NCI-H2107 (cell line): ENCODE measurements around the gene ZCRB1.

Source experiments
- DNase-seq: peaks from one replicate; lab custom pipeline; 2025; lab: John Stamatoyannopoulos, UW

Gene ZCRB1

GRCh38 chr12:42278128-42278510 is 47.8 kb downstream of the ZCRB1 start:
- no peak for DNase-seq

- DNase-seq = no peak
Observed at GRCh38 chr12:42277396-42278127, 48.3 kb downstream of the ZCRB1 start.

GRCh38 chr12:42275499-42275898 is 50.4 kb downstream of the ZCRB1 start:
- DNase-seq = no peak

GRCh38 chr12:42273706-42274105 is 52.2 kb downstream of the ZCRB1 start:
- DNase-seq = no peak

- DNase-seq = no peak
Observed at GRCh38 chr12:42270596-42270995, 55.3 kb downstream of the ZCRB1 start.

GRCh38 chr12:42267413-42268190 is 58.3 kb downstream of the ZCRB1 start:
- DNase-seq = no peak

- DNase-seq = no peak
Observed at GRCh38 chr12:42266579-42267230, 59.2 kb downstream of the ZCRB1 start.

GRCh38 chr12:42262271-42262670 is 63.6 kb downstream of the ZCRB1 start:
- DNase-seq = no peak
